ENCODE data around the gene PRSS23.

PRSS23 gene

GRCh38 chr11:86772999-86773398, 27.3 kb upstream of the PRSS23 start:
- H3K9me3 ChIP-seq (ENCODE audit: control insufficient read depth, low read length), result no peaks in the 10 kb centered on the region
- 97 to 100% methylated on average over 2 of the region's 2 CpGs for WGBS, 2 experiments
- no peaks in the 10 kb centered on the region for H3K27me3 ChIP-seq (ENCODE audit: control insufficient read depth, insufficient read depth, low read length, poor library complexity, severe bottlenecking)
- no peaks in the 10 kb centered on the region for H3K36me3 ChIP-seq (ENCODE audit: control insufficient read depth, insufficient read depth, low read length)
- H3K4me1 ChIP-seq (ENCODE audit: control insufficient read depth, insufficient read depth, low read length), result no peaks in the 10 kb centered on the region
- no peak overlapping the region for H3K27ac ChIP-seq (ENCODE audit: insufficient read depth, low read depth, low read length, poor library complexity, severe bottlenecking)
- H3K4me3 ChIP-seq (ENCODE audit: insufficient read depth, low read depth, low read length), result no peak overlapping the region

DNA sequence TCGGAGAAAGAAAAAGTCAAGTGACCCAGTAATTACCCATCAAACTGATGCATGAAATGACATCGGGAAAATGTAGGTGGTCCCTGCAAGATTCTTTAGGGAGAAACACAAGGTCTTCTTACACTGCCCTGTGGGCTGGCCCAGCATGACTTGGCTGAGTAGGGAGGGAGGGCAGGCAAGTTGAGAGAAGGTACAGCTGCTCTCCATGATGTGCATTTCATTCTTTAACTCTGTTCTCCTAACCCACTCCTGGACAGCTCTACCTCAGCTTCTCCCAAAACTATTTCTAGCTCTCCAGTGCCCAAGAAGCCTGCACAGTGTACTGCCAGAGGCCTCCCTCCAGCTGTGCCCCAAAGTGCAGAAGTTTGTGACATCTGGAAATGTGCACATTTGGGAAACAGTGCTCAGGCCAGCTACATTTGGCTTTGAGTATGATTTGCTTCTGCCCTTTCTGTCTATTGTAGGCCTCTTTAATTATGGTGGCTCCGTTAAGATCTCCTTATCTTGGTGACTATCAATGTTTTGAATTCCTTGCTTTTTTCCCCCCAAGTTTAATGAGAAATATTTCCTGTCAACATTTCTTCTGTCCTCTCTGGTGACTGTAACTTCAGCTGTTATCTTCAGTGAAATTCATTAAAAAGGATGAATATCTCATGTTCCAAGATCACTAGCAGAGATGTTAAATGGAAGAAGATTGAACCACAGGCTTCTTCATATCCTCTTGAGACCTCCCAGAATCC, 26.7 kb upstream of the PRSS23 start:
- Histone ChIP-seq H3K4me3 (ENCODE audit: insufficient read depth, low read depth, low read length) (no peak overlapping the region), H3K9me3 (ENCODE audit: control insufficient read depth, low read length) (no peaks in the 10 kb centered on the region), H3K4me1 (ENCODE audit: control insufficient read depth, insufficient read depth, low read length) (no peaks in the 10 kb centered on the region), H3K27ac (ENCODE audit: insufficient read depth, low read depth, low read length, poor library complexity, severe bottlenecking) (no peak overlapping the region), H3K27me3 (ENCODE audit: control insufficient read depth, insufficient read depth, low read length, poor library complexity, severe bottlenecking) (no peaks in the 10 kb centered on the region), H3K36me3 (ENCODE audit: control insufficient read depth, insufficient read depth, low read length) (no peaks in the 10 kb centered on the region)
- WGBS, 2 experiments, result 95% methylated on average over 3 of the region's 3 CpGs

DNA sequence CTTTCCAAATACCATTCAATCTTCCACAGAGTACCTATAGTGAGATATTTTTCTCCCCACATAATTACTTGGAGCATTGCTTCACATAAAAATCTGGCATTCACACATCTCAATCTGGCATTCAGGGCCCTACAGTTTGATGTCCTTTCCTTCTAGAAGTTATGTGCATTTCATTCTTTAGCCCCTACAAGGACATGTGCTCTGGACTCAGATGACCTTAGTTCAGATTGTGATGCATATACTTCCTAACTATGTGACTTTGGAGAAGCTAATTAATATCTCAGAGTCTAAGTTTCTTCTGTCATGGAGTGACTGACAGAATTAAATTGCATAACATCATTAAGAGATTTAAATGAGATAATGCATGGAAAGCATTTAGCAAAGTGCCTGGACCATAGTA, 25.9 kb upstream of the PRSS23 start:
- Histone ChIP-seq H3K27me3 (ENCODE audit: control insufficient read depth, insufficient read depth, low read length, poor library complexity, severe bottlenecking) (no peaks in the 10 kb centered on the region), H3K9me3 (ENCODE audit: control insufficient read depth, low read length) (no peaks in the 10 kb centered on the region)

GRCh38 chr11:86775361-86775760, 25.0 kb upstream of the PRSS23 start:
- H3K4me3 ChIP-seq (ENCODE audit: insufficient read depth, low read depth, low read length), result no peak overlapping the region
- no peak overlapping the region for H3K27ac ChIP-seq (ENCODE audit: insufficient read depth, low read depth, low read length, poor library complexity, severe bottlenecking)
- WGBS, 2 experiments, result 91 to 96% methylated on average over 2 of the region's 2 CpGs
- H3K27me3 ChIP-seq (ENCODE audit: control insufficient read depth, insufficient read depth, low read length, poor library complexity, severe bottlenecking), result no peaks in the 10 kb centered on the region
- H3K4me1 ChIP-seq (ENCODE audit: control insufficient read depth, insufficient read depth, low read length), result no peaks in the 10 kb centered on the region
- H3K36me3 ChIP-seq (ENCODE audit: control insufficient read depth, insufficient read depth, low read length), result no peaks in the 10 kb centered on the region
- no peaks in the 10 kb centered on the region for H3K9me3 ChIP-seq (ENCODE audit: control insufficient read depth, low read length)

More for the DNA sequence above, 25.9 kb upstream of the PRSS23 start:
- Histone ChIP-seq H3K27ac (ENCODE audit: insufficient read depth, low read depth, low read length, poor library complexity, severe bottlenecking) (no peak overlapping the region), H3K36me3 (ENCODE audit: control insufficient read depth, insufficient read depth, low read length) (no peaks in the 10 kb centered on the region), H3K4me1 (ENCODE audit: control insufficient read depth, insufficient read depth, low read length) (no peaks in the 10 kb centered on the region), H3K4me3 (ENCODE audit: insufficient read depth, low read depth, low read length) (no peak overlapping the region)

DNA sequence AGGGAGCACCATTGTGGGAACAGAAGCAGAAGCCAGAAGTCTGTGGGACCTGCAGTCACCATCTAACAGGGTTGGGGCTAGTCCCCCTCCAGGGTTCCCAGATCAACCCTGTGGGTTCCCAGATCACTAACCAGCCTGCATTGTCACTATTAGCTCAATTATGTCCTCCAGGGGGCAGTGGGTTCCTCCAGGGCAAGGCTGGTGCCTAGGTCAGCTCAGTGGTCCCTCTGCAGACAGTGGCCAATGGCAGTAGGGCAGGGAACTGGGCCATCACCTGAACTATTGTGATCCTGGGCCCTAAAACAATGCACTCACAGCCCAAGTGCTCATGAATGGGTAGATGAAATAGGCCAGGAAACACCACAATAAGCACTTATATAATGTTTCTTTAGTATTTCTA, 18.8 kb upstream of the PRSS23 start:
- Histone ChIP-seq H3K27ac (ENCODE audit: insufficient read depth, low read depth, low read length, poor library complexity, severe bottlenecking) (no peak overlapping the region), H3K27me3 (ENCODE audit: control insufficient read depth, insufficient read depth, low read length, poor library complexity, severe bottlenecking) (no peaks in the 10 kb centered on the region), H3K4me3 (ENCODE audit: insufficient read depth, low read depth, low read length) (no peak overlapping the region), H3K9me3 (ENCODE audit: control insufficient read depth, low read length) (no peaks in the 10 kb centered on the region), H3K4me1 (ENCODE audit: control insufficient read depth, insufficient read depth, low read length) (no peaks in the 10 kb centered on the region), H3K36me3 (ENCODE audit: control insufficient read depth, insufficient read depth, low read length) (no peaks in the 10 kb centered on the region)

DNA sequence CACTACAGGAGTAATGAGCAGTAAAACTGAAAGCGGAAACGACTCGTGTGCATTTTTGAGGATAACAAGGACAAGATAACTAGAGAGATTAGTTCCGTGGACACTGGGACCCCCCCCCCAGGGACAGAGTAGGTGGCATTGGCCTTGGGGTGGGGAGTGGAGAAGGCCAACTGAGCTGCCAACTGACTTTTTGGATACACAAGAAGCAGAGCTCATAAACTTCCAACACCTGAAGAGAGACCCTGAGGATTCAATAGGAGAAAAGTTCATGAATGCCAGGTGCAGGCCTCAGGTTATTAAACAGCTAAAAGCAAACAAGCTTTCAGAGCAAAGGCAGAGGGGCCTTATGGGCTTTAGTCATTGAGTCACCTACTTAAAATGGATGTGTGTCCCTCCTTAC, 17.6 kb upstream of the PRSS23 start:
- Histone ChIP-seq H3K36me3 (ENCODE audit: control insufficient read depth, insufficient read depth, low read length) (no peaks in the 10 kb centered on the region), H3K27ac (ENCODE audit: insufficient read depth, low read depth, low read length, poor library complexity, severe bottlenecking) (no peak overlapping the region), H3K4me3 (ENCODE audit: insufficient read depth, low read depth, low read length) (no peak overlapping the region), H3K27me3 (ENCODE audit: control insufficient read depth, insufficient read depth, low read length, poor library complexity, severe bottlenecking) (no peaks in the 10 kb centered on the region), H3K4me1 (ENCODE audit: control insufficient read depth, insufficient read depth, low read length) (no peaks in the 10 kb centered on the region), H3K9me3 (ENCODE audit: control insufficient read depth, low read length) (no peaks in the 10 kb centered on the region)
- 90 to 96% methylated on average over 4 of the region's 4 CpGs for WGBS, 2 experiments

DNA sequence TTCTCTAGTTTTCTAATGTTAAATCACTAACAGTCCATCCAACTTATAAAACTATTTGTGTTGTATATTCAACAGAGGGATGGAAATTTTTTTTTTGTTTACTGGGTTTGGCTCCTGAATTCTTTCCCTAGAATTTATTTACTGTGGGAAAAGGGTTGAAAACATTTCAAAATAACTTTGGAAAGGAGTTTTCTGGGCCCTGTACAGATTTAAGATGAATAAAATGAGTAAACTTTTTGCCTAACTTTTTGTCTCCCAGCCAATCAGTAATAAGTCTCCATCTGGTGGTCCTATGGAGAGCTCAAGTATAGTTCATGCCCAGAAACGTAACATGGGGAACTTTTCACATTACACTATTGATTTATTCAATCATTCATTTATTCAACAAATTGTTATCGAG, 16.7 kb upstream of the PRSS23 start:
- Histone ChIP-seq H3K9me3 (ENCODE audit: control insufficient read depth, low read length) (no peaks in the 10 kb centered on the region), H3K36me3 (ENCODE audit: control insufficient read depth, insufficient read depth, low read length) (no peaks in the 10 kb centered on the region), H3K27me3 (ENCODE audit: control insufficient read depth, insufficient read depth, low read length, poor library complexity, severe bottlenecking) (no peaks in the 10 kb centered on the region), H3K27ac (ENCODE audit: insufficient read depth, low read depth, low read length, poor library complexity, severe bottlenecking) (no peak overlapping the region), H3K4me1 (ENCODE audit: control insufficient read depth, insufficient read depth, low read length) (no peaks in the 10 kb centered on the region), H3K4me3 (ENCODE audit: insufficient read depth, low read depth, low read length) (no peak overlapping the region)
- 88 to 89% methylated on average over 2 of the region's 2 CpGs for WGBS, 2 experiments

DNA sequence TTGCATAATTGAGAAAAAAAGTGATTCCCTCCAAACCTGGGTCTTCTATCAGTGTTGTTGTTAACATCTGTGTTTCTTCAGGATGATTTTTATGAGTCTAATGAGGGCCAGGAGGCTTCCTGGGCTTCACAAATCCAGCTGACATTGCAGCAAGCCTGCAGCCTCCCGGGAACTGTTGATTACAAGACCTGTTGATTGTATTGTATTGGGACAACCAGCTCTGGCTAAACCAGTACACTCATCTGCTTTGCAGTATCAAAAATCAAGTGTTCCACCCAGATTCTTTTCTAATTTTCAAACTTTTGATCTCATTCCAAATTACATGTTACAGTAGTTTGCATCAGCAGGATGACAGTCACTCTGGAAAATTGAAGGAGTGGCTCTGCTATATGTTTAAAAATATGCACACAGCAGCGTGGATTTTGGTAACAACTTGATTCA, 16.1 kb upstream of the PRSS23 start:
- Histone ChIP-seq H3K4me3 (ENCODE audit: insufficient read depth, low read depth, low read length) (no peak overlapping the region), H3K4me1 (ENCODE audit: control insufficient read depth, insufficient read depth, low read length) (no peaks in the 10 kb centered on the region), H3K27ac (ENCODE audit: insufficient read depth, low read depth, low read length, poor library complexity, severe bottlenecking) (no peak overlapping the region), H3K9me3 (ENCODE audit: control insufficient read depth, low read length) (no peaks in the 10 kb centered on the region), H3K36me3 (ENCODE audit: control insufficient read depth, insufficient read depth, low read length) (no peaks in the 10 kb centered on the region), H3K27me3 (ENCODE audit: control insufficient read depth, insufficient read depth, low read length, poor library complexity, severe bottlenecking) (no peaks in the 10 kb centered on the region)
- WGBS, 2 experiments, result 95 to 97% methylated on average over 2 of the region's 2 CpGs

DNA sequence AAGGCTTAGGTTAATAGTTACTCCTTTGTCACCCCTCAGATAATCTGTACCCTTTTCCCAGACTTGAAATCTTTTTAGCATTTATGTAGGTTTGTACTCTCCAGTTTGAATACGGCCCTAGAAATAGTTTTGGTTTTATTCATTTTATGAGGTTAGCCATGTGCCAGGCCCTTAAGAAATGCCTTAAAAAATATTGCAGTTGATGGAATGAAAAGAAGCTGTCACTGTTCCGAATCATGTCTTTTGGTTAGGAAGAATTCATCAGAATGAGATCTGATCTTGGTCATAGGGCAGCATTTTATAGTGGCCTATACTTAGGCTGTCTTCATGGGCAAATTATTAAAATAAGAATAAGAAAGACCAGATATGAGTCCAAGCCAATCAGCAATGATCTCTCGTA, 14.8 kb upstream of the PRSS23 start:
- Histone ChIP-seq H3K4me1 (ENCODE audit: control insufficient read depth, insufficient read depth, low read length) (no peaks in the 10 kb centered on the region), H3K27ac (ENCODE audit: insufficient read depth, low read depth, low read length, poor library complexity, severe bottlenecking) (no peak overlapping the region), H3K36me3 (ENCODE audit: control insufficient read depth, insufficient read depth, low read length) (no peaks in the 10 kb centered on the region), H3K27me3 (ENCODE audit: control insufficient read depth, insufficient read depth, low read length, poor library complexity, severe bottlenecking) (no peaks in the 10 kb centered on the region), H3K9me3 (ENCODE audit: control insufficient read depth, low read length) (no peaks in the 10 kb centered on the region), H3K4me3 (ENCODE audit: insufficient read depth, low read depth, low read length) (no peak overlapping the region)
- 96 to 99% methylated on average over 3 of the region's 3 CpGs for WGBS, 2 experiments

GRCh38 chr11:86787018-86787536, 13.3 kb upstream of the PRSS23 start:
- Histone ChIP-seq H3K4me3 (ENCODE audit: insufficient read depth, low read depth, low read length) (no peak overlapping the region), H3K4me1 (ENCODE audit: control insufficient read depth, insufficient read depth, low read length) (peaks cover under 1% of the 10 kb centered on the region), H3K27ac (ENCODE audit: insufficient read depth, low read depth, low read length, poor library complexity, severe bottlenecking) (no peak overlapping the region), H3K27me3 (ENCODE audit: control insufficient read depth, insufficient read depth, low read length, poor library complexity, severe bottlenecking) (no peaks in the 10 kb centered on the region), H3K36me3 (ENCODE audit: control insufficient read depth, insufficient read depth, low read length) (no peaks in the 10 kb centered on the region), H3K9me3 (ENCODE audit: control insufficient read depth, low read length) (no peaks in the 10 kb centered on the region)
- WGBS, 2 experiments, result 96 to 97% methylated on average over 2 of the region's 2 CpGs

- Histone ChIP-seq H3K4me1 (ENCODE audit: control insufficient read depth, insufficient read depth, low read length) (peaks cover 4% of the 10 kb centered on the region), H3K27me3 (ENCODE audit: control insufficient read depth, insufficient read depth, low read length, poor library complexity, severe bottlenecking) (no peaks in the 10 kb centered on the region), H3K36me3 (ENCODE audit: control insufficient read depth, insufficient read depth, low read length) (no peaks in the 10 kb centered on the region), H3K9me3 (ENCODE audit: control insufficient read depth, low read length) (no peaks in the 10 kb centered on the region), H3K27ac (ENCODE audit: insufficient read depth, low read depth, low read length, poor library complexity, severe bottlenecking) (no peak overlapping the region), H3K4me3 (ENCODE audit: insufficient read depth, low read depth, low read length) (no peak overlapping the region)
Measured at GRCh38 chr11:86787656-86788055, 12.7 kb upstream of the PRSS23 start.

Measured in ectodermal cell (in vitro differentiated cells).